ENCODE results near the gene RIMKLA. TPM values are rescaled to one million over a fixed set of nuclear protein-coding genes. Genes with fewer than 3 reads are reported as not detected.

Gene RIMKLA
- total and polyA plus RNA-seq, 10 of the 15 experiments (the other 5 are each of a cell fraction or from before 2014, with no cell fraction given), result 0.01 to 0.52 (median 0.08) TPM

DNA sequence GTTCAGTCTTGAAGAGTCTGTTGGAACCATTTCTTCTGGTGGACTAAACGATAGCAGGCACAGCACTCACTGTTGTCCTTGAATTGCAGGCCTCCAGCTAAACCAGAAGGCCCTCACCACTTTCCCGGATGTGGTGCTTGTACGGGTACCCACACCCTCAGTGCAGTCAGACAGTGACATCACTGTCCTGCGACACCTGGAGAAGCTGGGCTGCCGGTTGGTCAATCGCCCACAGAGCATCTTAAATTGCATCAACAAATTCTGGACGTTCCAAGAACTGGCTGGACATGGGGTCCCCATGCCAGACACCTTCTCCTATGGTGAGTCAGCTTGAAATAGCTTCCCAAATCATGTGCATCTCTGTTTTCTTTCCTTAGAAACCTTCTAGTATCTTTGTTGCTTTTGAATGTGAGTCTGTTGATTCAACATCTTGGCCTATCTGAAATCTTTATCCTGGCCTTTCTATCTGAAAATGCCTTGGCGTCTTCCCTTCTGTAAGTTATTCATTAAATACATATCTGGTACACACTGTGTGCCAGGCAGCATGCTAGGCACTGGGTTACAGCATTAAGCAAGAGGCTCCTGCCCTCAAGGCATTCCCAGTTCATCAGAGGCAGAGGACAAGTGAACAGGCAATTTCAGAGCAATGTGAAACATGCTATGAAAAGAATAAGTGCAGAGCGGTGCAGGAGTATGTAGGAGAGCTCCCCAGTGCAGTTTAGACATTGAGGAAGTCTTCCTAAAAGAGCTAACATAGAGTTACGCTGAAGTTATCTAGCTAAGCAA is 18.9 kb downstream of the RIMKLA start:
- BruUV-seq (replicated peaks), result no TSS peak
- Histone ChIP-seq H3K79me2 (ENCODE audit: control insufficient read depth, insufficient read depth, low read length) (no peaks in the 10 kb centered on the region), H3K27me3 (replicated peaks in 1 of 2; ENCODE audit: control insufficient read depth in 2 of 2, insufficient read depth in 2 of 2, low read length in 1 of 2) (no peaks in the 10 kb centered on the region), H4K20me1 (ENCODE audit: control insufficient read depth, insufficient read depth) (no peaks in the 10 kb centered on the region), H3K4me1 (ENCODE audit: control insufficient read depth, insufficient read depth, low read length) (no peaks in the 10 kb centered on the region), H3K9ac (ENCODE audit: control insufficient read depth, insufficient read depth, low read length) (no peak overlapping the region), H2AFZ (ENCODE audit: control insufficient read depth, low read depth, low read length) (no peak overlapping the region), H3K4me2 (ENCODE audit: control insufficient read depth, insufficient read depth) (no peak overlapping the region), H3K4me3 (no peak overlapping the region), H3K9me3 (replicated peaks; ENCODE audit: control insufficient read depth, insufficient read depth, low read length) (no peaks in the 10 kb centered on the region), H3K27ac (ENCODE audit: control insufficient read depth, insufficient read depth) (no peak overlapping the region), H3K36me3 (ENCODE audit: control insufficient read depth in 2 of 2, insufficient read depth in 2 of 2, low read length in 1 of 2) (no peaks in the 10 kb centered on the region)
- ChIA-PET CTCF (no interaction called here), POLR2A (no interaction called here), RAD21 (ENCODE audit: unreplicated experiment) (no interaction called here), SMC1A (ENCODE audit: uncharacterized antibody, unreplicated experiment) (no interaction called here)
- DNase-seq (ENCODE audit: low read depth, low spot score) (no peak), FAIRE-seq (no peak), ATAC-seq (peak; percentile 39; the same call in 1 of the 3 replicates)
- in situ Hi-C loops (cut with MboI), result no loop called here
- WGBS (ENCODE audit: insufficient coverage, insufficient replicate concordance, low lambda C conversion rate, missing lambda C conversion rate), result 28% methylated on average over 10 of the region's 10 CpGs
- intact Hi-C loops (cut with micrococcal nuclease; ENCODE audit: unreplicated experiment), result no loop called here
- TF ChIP-seq, protein P1, sequence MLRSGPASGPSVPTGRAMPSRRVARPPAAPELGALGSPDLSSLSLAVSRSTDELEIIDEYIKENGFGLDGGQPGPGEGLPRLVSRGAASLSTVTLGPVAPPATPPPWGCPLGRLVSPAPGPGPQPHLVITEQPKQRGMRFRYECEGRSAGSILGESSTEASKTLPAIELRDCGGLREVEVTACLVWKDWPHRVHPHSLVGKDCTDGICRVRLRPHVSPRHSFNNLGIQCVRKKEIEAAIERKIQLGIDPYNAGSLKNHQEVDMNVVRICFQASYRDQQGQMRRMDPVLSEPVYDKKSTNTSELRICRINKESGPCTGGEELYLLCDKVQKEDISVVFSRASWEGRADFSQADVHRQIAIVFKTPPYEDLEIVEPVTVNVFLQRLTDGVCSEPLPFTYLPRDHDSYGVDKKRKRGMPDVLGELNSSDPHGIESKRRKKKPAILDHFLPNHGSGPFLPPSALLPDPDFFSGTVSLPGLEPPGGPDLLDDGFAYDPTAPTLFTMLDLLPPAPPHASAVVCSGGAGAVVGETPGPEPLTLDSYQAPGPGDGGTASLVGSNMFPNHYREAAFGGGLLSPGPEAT (IDR thresholded peaks at IDR 0.05; ENCODE audit: low read depth), result no peak
- TF ChIP-seq DPF2 (IDR thresholded peaks at IDR 0.05) (no peak), FOS (IDR thresholded peaks at IDR 0.05; ENCODE audit: borderline replicate concordance, extremely low read depth, insufficient read length) (no peak), POU2F2 (IDR thresholded peaks at IDR 0.05; ENCODE audit: borderline replicate concordance, low read depth, low read length) (no peak), FOXM1 (IDR thresholded peaks at IDR 0.05; ENCODE audit: low read depth, low read length) (no peak), GABPA (IDR thresholded peaks at IDR 0.05; ENCODE audit: low read depth) (no peak), SUZ12 (IDR thresholded peaks at IDR 0.05; ENCODE audit: unreplicated experiment) (no peak), RB1 (IDR thresholded peaks at IDR 0.05; ENCODE audit: borderline replicate concordance) (no peak), TAF1 (IDR thresholded peaks at IDR 0.05; ENCODE audit: borderline replicate concordance, low read depth, low read length) (no peak), RCOR1 (conservative IDR thresholded peaks at IDR 0.05; ENCODE audit: low read depth, low read length) (no peak)
- TF ChIP-seq, protein P2, sequence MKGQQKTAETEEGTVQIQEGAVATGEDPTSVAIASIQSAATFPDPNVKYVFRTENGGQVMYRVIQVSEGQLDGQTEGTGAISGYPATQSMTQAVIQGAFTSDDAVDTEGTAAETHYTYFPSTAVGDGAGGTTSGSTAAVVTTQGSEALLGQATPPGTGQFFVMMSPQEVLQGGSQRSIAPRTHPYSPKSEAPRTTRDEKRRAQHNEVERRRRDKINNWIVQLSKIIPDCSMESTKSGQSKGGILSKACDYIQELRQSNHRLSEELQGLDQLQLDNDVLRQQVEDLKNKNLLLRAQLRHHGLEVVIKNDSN (IDR thresholded peaks at IDR 0.05; ENCODE audit: borderline replicate concordance, extremely low read length, insufficient read depth, low read depth, low read length), result no peak

All from GM12878 (cell line).